ENCODE data around the gene RTF2. TPM values are rescaled to one million over a fixed set of nuclear protein-coding genes. Genes with fewer than 3 reads are reported as not detected.

The RTF2 gene
- total and polyA plus RNA-seq, 2 experiments from 2014 or later: 59.2 to 95.3 TPM

GRCh38 chr20:56469077-56469449 is 636 bp downstream of the RTF2 start:
- 29% methylated on average over 8 of the region's 8 CpGs for WGBS (ENCODE audit: low lambda C conversion rate, missing lambda C conversion rate)
- Histone ChIP-seq H3K27me3 (no peaks in the 10 kb centered on the region), H4K20me1 (ENCODE audit: insufficient read depth, poor library complexity, severe bottlenecking) (no peaks in the 10 kb centered on the region), H3K9me2 (replicated peaks; ENCODE audit: insufficient read depth) (no peaks in the 10 kb centered on the region), H3K4me3 (peak overlapping the region; percentile 81), H3K27ac (peak overlapping the region; percentile 84), H3K79me2 (peaks cover 28% of the 10 kb centered on the region), H3K36me3 (replicated peaks; ENCODE audit: insufficient read depth, low read depth) (no peaks in the 10 kb centered on the region), H3K9me3 (ENCODE audit: low read depth) (no peaks in the 10 kb centered on the region), H3K4me1 (ENCODE audit: insufficient read depth) (peaks cover 9% of the 10 kb centered on the region), H3K4me2 (peak overlapping the region; percentile 78), H2AFZ (peak overlapping the region; percentile 92)
- no peak for DNase-seq (ENCODE audit: low spot score)
- TF ChIP-seq CTCF (IDR thresholded peaks at IDR 0.05; ENCODE audit: poor library complexity): no peak
- TF ChIP-seq EZH2 (IDR thresholded peaks at IDR 0.05; ENCODE audit: borderline replicate concordance): no peak
- no peak for TF ChIP-seq EZH2phosphoT487 (IDR thresholded peaks at IDR 0.05; ENCODE audit: low read depth, severe bottlenecking, unreplicated experiment)

- Histone ChIP-seq H2AFZ (no peak overlapping the region), H3K4me3 (no peak overlapping the region), H4K20me1 (ENCODE audit: insufficient read depth, poor library complexity, severe bottlenecking) (no peaks in the 10 kb centered on the region), H3K27ac (no peak overlapping the region), H3K36me3 (replicated peaks; ENCODE audit: insufficient read depth, low read depth) (no peaks in the 10 kb centered on the region), H3K4me1 (ENCODE audit: insufficient read depth) (no peaks in the 10 kb centered on the region), H3K9me2 (replicated peaks; ENCODE audit: insufficient read depth) (no peaks in the 10 kb centered on the region), H3K4me2 (no peak overlapping the region), H3K27me3 (no peaks in the 10 kb centered on the region), H3K9me3 (ENCODE audit: low read depth) (no peaks in the 10 kb centered on the region), H3K79me2 (peaks cover 3% of the 10 kb centered on the region)
- DNase-seq (ENCODE audit: low spot score): no peak
- WGBS (ENCODE audit: low lambda C conversion rate, missing lambda C conversion rate): 97% methylated on average over 7 of the region's 7 CpGs
- no peak for TF ChIP-seq CTCF (IDR thresholded peaks at IDR 0.05; ENCODE audit: poor library complexity)
- TF ChIP-seq EZH2phosphoT487 (IDR thresholded peaks at IDR 0.05; ENCODE audit: low read depth, severe bottlenecking, unreplicated experiment): no peak
- no peak for TF ChIP-seq EZH2 (IDR thresholded peaks at IDR 0.05; ENCODE audit: borderline replicate concordance)
Measured at GRCh38 chr20:56483970-56484369, 15.5 kb downstream of the RTF2 start.

- H2AFZ ChIP-seq: no peak overlapping the region
- no peaks in the 10 kb centered on the region for H4K20me1 ChIP-seq (ENCODE audit: insufficient read depth, poor library complexity, severe bottlenecking)
- peaks cover 6% of the 10 kb centered on the region for H3K79me2 ChIP-seq
- no peak for TF ChIP-seq CTCF (IDR thresholded peaks at IDR 0.05; ENCODE audit: poor library complexity)
- no peak for TF ChIP-seq EZH2phosphoT487 (IDR thresholded peaks at IDR 0.05; ENCODE audit: low read depth, severe bottlenecking, unreplicated experiment)
- TF ChIP-seq EZH2 (IDR thresholded peaks at IDR 0.05; ENCODE audit: borderline replicate concordance): no peak
- H3K27me3 ChIP-seq: no peaks in the 10 kb centered on the region
- H3K9me3 ChIP-seq (ENCODE audit: low read depth): no peaks in the 10 kb centered on the region
- no peak overlapping the region for H3K4me2 ChIP-seq
- no peak overlapping the region for H3K27ac ChIP-seq
- H3K9me2 ChIP-seq (replicated peaks; ENCODE audit: insufficient read depth): no peaks in the 10 kb centered on the region
- no peaks in the 10 kb centered on the region for H3K4me1 ChIP-seq (ENCODE audit: insufficient read depth)
- H3K36me3 ChIP-seq (replicated peaks; ENCODE audit: insufficient read depth, low read depth): no peaks in the 10 kb centered on the region
- 91% methylated on average over 11 of the region's 11 CpGs for WGBS (ENCODE audit: low lambda C conversion rate, missing lambda C conversion rate)
- H3K4me3 ChIP-seq: no peak overlapping the region
- no peak for DNase-seq (ENCODE audit: low spot score)
Measured at GRCh38 chr20:56487216-56487615, 18.8 kb downstream of the RTF2 start.

GRCh38 chr20:56488566-56488965 is 20.1 kb downstream of the RTF2 start:
- no peak for DNase-seq (ENCODE audit: low spot score)
- H4K20me1 ChIP-seq (ENCODE audit: insufficient read depth, poor library complexity, severe bottlenecking): no peaks in the 10 kb centered on the region
- TF ChIP-seq CTCF (IDR thresholded peaks at IDR 0.05; ENCODE audit: poor library complexity): no peak
- TF ChIP-seq EZH2 (IDR thresholded peaks at IDR 0.05; ENCODE audit: borderline replicate concordance): no peak
- no peak for TF ChIP-seq EZH2phosphoT487 (IDR thresholded peaks at IDR 0.05; ENCODE audit: low read depth, severe bottlenecking, unreplicated experiment)
- no peaks in the 10 kb centered on the region for H3K36me3 ChIP-seq (replicated peaks; ENCODE audit: insufficient read depth, low read depth)
- no peaks in the 10 kb centered on the region for H3K4me1 ChIP-seq (ENCODE audit: insufficient read depth)
- no peaks in the 10 kb centered on the region for H3K27me3 ChIP-seq
- peaks cover 8% of the 10 kb centered on the region for H3K79me2 ChIP-seq
- no peak overlapping the region for H2AFZ ChIP-seq
- H3K27ac ChIP-seq: no peak overlapping the region
- no peak overlapping the region for H3K4me2 ChIP-seq
- no peaks in the 10 kb centered on the region for H3K9me3 ChIP-seq (ENCODE audit: low read depth)
- no peak overlapping the region for H3K4me3 ChIP-seq
- H3K9me2 ChIP-seq (replicated peaks; ENCODE audit: insufficient read depth): no peaks in the 10 kb centered on the region
- 98% methylated on average over 5 of the region's 5 CpGs for WGBS (ENCODE audit: low lambda C conversion rate, missing lambda C conversion rate)

All from hepatocyte (in vitro differentiated cells).